NOMO-1 (cell line): ENCODE measurements around the gene DECR2.
"Not testable (repeated sequence)": the region's sequence is repeated elsewhere in the genome, so short reads cannot be mapped to it uniquely, and the experiment has no call there.

Experiments used
- DNase-seq, 2 experiments: peaks; one replicate each; lab custom pipeline; 2025; ENCODE audit not compliant: unreplicated experiment in 2 of 2; lab: John Stamatoyannopoulos, UW

DECR2 gene

DNA sequence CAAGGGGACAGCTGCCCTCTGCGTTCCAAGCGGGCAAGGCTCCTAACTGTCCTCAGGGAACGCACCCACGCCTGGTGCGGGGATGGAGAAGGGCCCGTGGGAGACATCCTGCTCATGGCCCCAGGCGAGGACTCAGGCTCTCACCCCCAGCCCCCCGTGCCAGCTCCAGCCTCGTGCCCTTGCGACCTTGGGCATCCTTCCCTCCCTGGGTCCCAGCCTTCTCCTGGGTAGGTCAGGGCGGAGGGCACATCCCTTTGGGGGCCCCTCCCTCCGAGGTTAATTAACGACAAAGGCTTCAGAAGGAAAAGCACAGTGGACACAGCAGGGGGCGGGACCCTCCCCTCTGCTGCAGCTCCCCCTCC lies 22.9 kb upstream of the DECR2 start:
- DNase-seq, result no peak

DNA sequence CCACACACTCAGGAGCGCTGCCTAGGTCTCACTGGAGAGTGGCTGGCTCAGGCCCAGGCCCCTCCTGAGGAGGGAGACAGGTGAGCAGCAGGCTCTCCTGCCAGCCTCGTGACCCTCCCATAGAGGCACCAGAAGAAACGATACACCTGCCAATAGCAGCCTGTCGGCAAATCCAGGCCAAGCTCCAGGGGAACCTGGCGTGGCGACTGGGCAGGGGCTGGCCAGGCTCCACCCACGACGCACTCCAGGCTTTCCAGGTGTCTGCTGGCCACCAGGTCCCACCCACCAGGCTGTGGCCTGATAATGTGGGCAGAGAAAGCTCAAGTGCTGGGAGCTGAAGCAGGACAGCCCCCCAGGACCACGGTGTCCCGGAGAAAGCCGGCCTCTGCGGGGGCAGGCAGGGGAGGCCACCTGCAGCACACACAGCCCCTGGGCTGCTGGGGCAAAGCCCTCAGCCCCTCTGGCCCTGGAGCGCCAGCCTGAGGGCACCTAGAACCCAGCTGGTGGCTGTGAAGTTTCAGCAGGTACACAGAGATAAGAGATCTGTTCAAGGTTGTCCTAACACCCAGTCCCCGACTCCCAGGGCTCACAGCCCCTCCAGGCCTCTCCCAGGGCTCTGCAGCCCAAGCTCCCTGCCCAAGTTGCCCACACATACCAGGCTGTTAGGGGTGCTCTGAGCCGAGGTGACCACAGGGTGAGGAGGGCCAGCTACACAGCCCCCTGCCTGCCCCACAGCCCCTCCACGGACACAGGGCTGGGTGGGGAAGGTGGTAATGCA lies 22.3 kb upstream of the DECR2 start:
- DNase-seq, result no peak

GRCh38 chr16:379961-380761 lies 21.5 kb upstream of the DECR2 start:
- DNase-seq, result no peak

- DNase-seq, result no peak
Measured at GRCh38 chr16:380762-381011, 21.0 kb upstream of the DECR2 start.

GRCh38 chr16:381012-381788 lies 20.5 kb upstream of the DECR2 start:
- no peak for DNase-seq

DNA sequence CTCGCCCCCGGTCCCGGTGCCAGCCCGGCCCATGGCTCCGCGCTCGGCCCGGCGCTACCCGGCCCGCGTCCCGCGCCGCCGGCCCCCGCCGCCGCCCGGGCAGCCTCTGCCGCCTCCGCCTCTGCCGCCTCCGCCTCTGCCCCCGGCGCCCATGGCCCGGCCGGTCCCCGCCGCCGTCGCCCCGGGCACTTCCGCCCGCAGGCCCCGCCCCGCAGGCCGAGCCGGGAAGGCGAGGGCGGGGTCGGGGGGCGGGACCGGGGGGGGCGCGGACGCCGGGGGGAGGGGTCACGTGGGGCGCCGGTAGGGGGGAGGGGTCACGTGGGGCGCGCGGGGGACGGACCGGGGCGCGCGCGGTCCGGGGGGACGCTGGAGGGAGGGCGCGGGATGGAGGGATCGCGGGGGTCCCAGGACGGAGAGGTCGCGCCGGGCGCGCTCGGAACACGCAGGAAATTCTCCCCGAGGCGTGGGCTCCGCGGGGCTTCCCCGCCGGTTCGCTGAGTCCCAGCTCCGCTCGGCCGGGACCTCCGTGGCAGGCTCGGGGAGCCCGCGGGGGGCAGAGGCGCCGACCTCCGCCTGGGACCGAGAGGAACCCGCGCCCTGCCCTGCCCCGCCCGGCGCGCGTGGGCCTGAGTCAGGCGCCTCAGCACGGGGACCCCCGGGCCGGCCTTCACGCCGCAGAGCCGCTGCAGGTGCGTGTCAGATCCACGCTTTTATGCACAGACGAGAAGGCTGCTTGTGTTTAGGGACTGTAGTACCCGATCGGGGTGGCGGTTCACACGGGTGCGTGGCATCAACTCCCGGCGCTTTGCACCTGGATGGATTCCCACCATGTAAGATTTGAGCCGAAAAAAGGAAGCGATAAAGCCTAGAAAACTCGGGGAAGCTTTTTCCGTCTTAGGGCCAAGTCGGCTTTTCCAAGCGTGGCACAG lies 19.6 kb upstream of the DECR2 start, which contains the start of gene PGAP6:
Gene PGAP6, minus strand, starts transcription at position 190 of the 929 bp plus-strand sequence. Its CDS starts 157 bp downstream, at position 33.
- DNase-seq, result peak; percentile 38 to 71

- no peak for DNase-seq
Measured at GRCh38 chr16:383326-384051, 18.2 kb upstream of the DECR2 start.

DNA sequence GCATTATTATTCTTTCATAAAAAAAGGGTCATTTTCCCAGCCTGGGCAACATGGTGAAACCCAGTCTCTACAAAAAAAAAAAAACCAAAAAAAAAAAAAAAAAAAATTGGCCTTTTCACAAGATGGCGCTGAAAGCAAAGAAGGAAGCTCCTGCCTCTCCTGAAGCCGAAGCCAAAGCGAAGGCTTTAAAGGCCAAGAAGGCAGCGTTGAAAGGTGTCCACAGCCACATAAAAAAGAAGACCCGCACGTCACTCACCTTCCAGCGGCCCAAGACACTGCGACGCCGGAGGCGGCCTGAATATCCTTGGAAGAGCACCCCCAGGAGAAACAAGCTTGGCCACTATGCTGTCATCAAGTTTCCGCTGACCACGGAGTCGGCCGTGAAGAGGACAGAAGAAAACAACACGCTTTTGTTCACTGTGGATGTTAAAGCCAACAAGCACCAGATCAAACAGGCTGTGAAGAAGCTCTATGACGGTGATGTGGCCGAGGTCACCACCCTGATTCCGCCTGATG lies 15.0 kb upstream of the DECR2 start:
- DNase-seq, result no peak

DNA sequence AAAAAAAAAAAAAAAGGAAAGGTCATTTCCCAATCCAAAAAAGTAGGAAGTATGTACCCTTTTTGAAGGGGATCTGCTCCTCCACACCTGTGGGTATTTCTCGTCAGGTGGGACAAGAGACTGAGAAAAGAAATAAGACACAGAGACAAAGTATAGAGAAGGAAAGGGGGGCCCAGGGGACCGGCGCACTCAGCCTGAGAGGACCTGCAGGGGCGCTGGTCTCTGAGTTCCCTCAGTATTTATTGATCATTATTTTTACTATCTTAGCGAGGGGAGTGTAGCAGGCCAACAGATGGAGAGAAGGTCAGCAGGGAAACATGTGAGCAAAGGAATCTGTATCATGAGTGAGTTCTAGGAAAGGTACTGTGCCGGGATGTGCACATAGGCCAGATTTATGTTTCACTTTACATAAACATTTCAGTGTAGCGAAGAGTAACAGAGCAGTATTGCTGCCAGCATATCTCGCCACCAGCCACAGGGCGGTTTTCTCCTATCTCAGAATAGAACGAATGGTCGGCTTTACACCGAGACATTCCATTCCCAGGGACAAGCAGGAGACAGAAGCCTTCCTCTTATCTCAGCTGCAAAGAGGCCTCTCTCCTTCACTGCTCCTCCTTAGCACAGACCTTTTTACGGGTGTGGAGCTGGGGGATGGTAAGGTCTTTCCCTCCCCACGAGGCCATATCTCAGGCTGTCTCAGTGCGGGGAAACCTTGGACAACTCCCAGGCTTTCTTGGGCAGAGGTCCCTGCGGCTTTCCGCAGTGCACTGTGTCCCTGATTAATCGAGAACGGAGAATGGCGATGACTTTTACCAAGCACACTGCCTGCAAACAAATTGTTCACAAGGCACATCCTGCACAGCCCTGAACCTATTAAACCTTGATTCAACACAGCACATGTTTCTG lies 13.7 kb upstream of the DECR2 start:
- DNase-seq, result not testable (repeated sequence)

DNA sequence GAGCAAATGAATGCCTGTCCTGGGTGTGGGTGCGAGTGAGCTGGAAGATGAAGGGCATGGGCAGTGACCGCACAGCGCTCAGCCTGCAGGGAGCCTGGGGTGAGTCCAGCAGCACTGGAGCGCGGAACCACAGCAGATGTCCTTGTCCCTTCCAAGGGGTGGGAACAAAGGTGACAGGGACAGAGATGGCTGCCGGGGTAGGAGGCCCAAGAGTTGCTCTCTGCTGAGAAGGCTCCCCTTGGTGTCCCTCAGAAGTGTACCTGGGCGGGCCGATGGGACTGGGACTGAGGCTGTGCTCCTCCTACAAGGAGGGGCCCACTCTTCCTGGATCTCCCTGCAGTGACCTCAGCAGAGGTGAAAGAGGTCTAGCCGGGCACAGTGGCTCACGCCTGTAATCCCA lies 12.3 kb upstream of the DECR2 start:
- no peak for DNase-seq

- DNase-seq, result peak; percentile 43 to 45
Measured at GRCh38 chr16:391885-392335, 9.8 kb upstream of the DECR2 start.

- DNase-seq, result no peak
Measured at GRCh38 chr16:392450-393030, 9.1 kb upstream of the DECR2 start.

DNA sequence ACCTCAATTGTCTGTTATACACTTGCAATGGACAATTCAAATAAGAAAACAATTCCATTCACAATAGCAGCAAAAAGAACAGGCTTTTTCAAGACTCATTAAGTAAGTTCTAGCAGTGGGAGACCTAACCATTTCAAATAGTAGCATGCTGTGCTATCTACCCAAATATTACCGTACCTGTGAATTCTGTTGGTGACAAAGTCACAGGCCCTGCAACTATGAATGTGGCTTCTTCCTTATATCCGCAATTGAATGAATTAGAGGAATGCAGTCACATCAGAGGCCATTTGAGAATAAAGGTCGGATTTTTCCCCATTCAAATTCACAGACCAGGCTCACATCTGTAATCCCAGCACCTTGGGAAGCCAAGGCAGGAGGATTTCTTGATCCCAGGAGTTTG lies 5.5 kb upstream of the DECR2 start:
- DNase-seq, result no peak

- DNase-seq, result peak; percentile 15 to 28
Measured at GRCh38 chr16:396605-397004, 5.1 kb upstream of the DECR2 start.

- DNase-seq, result no peak
Measured at GRCh38 chr16:397135-397661, 4.5 kb upstream of the DECR2 start, which contains the start of gene NME4. TSS of gene NME4 (plus strand) at chr16:397199. CDS start at chr16:397223, 24 bp downstream.

GRCh38 chr16:397736-398332 lies 3.9 kb upstream of the DECR2 start:
- DNase-seq, result peak in 1 of 2 experiments; percentile 32

DNA sequence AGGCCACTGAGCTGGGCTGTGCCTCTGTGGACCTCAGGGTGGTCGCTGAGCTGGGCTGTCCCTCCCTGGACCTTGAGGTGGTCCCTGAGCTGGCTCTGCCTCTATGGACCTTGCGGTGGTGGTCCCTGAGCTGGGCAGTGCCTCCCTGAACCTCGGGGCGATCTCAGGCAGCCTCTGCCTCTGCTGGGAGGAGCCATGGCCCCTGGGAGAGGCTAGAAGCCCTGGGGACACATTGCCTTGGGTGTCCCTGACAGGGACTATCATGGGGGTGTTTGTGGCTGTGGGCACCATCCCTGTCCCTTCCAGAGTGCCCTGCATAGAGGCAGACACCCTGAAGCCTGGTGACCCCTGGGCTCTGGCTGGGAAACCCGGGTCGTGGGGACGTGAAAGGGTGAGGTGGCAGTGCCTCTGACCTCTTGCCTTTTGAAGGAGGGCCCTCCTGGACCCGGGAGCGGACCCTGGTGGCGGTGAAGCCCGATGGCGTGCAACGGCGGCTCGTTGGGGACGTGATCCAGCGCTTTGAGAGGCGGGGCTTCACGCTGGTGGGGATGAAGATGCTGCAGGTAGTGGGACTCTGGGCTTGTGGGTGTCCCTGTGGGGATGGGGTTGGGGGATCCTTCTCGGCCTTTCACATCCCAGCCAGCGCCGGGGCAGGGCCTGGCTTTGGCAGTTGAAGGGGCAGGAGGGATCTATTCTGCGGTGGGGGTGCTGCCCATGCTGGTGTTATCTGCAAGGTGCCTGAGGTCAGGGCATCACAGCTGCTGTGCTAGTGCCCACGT lies 2.9 kb upstream of the DECR2 start:
- DNase-seq, result no peak
